Omental fat pad (tissue), 4 donors: ENCODE measurements around the gene SCGB1C1. TPM values are rescaled to one million over a fixed set of nuclear protein-coding genes. Genes with fewer than 3 reads are reported as not detected.

Experiments used
- ATAC-seq: fragments of 150-250 bp; one replicate; pipeline ENCODE4 v1.9.1; 2016; ENCODE audit warnings: mild to moderate bottlenecking, moderate library complexity; ENCODE audit not compliant: low FRiP score
- DNase-seq: peaks from one replicate; pipeline ENCODE4 v3.0.0-alpha.2; 2019; ENCODE audit warnings: low spot score
- total RNA-seq, 4 donors: library from RNA; depleted of rRNA; stranded (reverse); fragments of >200 nt; gene quantifications; one replicate each; pipeline ENCODE4 v1.1.0, GENCODE V29; 2016
- TF ChIP-seq, protein P1 (sequence below), 3 donors: fragments of 450-650 bp; IDR thresholded peaks; one replicate each; pipeline ENCODE4 v1.5.1; 2016 to 2017; ENCODE audit warnings: antibody characterized with exemption in 3 of 3, mild to moderate bottlenecking in 3 of 3, moderate library complexity in 2 of 3

SCGB1C1 gene
- total RNA-seq, 4 donors from 2014 or later: not detected

DNA sequence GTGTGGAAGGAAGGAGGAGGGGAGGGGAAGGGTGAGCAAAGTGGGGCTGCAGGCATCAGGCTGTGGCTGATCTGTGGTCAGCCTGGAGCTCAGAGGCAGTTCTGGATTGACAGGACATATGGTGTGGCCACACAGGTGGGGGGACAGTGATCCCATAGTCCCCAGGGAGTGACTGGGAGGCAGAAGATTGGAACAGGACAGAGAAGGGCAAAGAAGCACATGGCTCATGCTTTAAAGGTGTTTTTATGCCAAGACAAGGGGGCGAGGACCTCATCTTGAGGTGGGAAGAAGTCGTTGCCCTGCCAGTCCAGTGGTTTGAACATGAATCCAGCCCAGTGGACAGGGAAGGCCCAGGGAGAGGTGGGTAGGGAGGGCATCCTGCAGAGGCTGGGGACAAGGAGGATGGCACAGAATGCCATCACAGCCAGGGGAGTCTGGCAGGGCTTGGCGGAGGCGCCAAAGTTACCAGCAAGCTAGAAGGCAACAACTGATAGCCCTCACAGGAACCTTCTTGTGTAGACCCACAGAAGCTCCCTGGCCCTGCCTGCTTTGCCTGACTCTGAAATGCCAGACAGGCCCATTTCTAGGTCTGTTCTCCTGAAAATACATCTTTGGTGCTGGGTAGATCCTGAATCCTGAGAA, 11.2 kb downstream of the SCGB1C1 start:
- no peak for ATAC-seq
- DNase-seq: no peak

DNA sequence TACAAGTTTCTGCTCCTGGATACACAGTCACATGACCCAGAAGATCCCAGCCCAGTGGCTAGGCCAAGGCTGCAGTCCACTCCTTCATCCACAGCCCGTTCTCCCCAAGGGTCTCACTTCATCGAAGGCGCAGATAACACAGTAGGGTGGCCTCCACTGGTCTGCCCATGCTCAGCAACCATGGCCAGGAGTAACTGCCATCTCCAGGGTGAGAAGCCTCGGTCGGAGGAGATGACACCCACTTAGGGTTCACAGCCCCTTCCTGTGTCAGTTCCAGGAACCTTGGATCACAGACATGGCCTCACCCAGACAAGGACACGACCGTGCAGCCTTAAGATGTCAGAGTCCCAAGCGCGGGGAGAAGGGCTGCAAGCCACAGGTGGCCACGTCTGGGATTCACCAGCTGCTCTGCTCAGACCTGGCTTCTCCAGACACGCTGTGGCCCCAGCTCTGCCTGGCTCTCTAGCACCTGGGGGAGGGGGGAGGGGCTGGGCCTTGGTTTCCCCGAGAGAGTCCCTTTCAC, 11.8 kb downstream of the SCGB1C1 start:
- no peak for DNase-seq

More for the DNA sequence above, 11.2 kb downstream of the SCGB1C1 start:
- TF ChIP-seq, protein P1, sequence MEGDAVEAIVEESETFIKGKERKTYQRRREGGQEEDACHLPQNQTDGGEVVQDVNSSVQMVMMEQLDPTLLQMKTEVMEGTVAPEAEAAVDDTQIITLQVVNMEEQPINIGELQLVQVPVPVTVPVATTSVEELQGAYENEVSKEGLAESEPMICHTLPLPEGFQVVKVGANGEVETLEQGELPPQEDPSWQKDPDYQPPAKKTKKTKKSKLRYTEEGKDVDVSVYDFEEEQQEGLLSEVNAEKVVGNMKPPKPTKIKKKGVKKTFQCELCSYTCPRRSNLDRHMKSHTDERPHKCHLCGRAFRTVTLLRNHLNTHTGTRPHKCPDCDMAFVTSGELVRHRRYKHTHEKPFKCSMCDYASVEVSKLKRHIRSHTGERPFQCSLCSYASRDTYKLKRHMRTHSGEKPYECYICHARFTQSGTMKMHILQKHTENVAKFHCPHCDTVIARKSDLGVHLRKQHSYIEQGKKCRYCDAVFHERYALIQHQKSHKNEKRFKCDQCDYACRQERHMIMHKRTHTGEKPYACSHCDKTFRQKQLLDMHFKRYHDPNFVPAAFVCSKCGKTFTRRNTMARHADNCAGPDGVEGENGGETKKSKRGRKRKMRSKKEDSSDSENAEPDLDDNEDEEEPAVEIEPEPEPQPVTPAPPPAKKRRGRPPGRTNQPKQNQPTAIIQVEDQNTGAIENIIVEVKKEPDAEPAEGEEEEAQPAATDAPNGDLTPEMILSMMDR (IDR thresholded peaks at IDR 0.05): no peak

DNA sequence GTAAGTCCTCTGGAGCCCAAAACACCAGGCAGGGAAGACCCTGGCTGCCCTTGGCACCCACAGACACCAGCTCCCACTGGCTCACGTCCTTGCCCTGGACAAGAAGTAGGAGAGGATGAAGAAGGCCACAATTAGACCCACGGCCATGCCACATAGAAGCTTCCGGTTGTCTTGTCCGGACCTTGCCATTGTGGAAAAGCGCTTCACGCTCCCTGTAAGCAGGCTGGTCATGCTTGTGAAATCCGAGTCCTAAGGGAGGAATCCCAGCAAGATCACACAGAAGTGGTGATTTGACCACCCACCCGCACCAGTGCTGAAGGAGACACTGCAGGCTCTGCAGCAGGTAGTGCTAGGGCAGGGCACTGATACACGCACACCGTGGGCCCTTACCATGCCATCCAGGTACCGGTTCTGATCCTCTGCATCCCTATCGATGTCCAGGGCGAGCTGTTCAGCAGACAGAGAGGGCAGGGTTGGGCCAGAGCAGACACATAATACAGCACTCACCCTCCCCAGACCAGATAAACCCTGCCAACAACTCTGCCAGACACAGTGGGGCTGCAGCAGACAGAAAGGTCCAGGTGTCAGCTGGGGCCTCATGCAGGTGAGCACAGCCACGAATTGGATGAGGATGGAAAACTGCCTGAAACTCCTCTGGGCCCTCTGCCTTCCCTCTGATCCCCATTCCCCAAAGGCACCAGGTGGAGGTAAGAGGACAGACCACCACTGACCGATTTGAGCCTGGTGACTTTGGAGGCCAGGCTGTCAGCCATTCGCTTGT, 12.5 kb downstream of the SCGB1C1 start:
- TF ChIP-seq, protein P1 (IDR thresholded peaks at IDR 0.05): no peak
- no peak for ATAC-seq
- DNase-seq: no peak

More for the DNA sequence above, 11.8 kb downstream of the SCGB1C1 start:
- TF ChIP-seq, protein P1 (IDR thresholded peaks at IDR 0.05): no peak
- no peak for ATAC-seq

DNA sequence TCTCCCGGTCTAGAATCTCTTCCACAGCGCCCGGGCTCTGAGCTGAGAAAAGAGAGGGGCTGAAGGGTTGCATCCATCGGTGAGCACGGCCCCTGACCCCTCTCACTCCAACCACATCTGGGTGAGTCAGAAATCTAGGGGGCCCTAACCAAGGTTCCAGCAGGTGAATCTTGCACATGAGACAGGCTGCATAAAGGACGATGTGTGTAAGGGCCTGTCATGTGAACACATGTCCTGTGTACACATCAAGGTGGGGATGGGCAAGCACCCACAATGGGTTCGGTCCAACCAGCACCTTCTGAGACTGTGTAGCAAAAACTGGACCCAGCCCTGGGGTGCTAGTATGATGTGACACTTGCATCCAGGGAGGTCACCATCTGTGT, 13.1 kb downstream of the SCGB1C1 start:
- TF ChIP-seq, protein P1 (IDR thresholded peaks at IDR 0.05): no peak
- DNase-seq (no peak), ATAC-seq (no peak)

DNA sequence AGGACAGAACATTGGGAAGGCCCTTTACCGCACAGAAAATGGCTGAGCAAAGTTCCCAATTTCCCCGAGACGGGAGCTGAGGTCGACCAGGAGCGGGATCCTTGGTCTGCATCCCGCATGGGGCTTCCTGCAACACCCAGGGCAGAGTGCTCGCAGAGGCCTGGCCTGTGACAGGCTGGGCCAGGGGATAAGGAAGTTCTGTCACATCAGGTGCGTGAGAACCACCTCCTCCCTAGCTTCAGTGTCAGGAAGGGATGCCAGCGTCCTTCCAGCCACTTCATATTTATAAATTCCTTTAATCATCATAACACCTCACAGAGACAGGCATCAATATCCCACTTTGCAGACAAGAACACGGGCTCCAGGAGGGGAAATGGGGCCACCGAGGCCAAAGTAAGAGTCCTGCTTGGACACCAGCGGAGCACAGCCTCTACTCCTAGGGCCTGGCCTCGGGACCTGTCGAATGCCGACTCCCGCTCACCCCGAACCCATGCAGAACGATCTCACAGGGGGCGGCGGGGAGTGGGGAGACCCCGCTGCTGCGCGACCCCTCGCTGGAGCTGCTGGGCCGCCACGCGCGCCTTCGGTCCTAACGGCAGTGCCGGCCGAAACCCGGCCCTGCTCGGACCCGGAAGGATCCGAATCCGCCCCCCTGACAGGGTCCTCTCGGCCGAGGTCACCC, 13.8 kb downstream of the SCGB1C1 start:
- no peak for ATAC-seq
- DNase-seq: no peak
- TF ChIP-seq, protein P1 (IDR thresholded peaks at IDR 0.05): no peak

DNA sequence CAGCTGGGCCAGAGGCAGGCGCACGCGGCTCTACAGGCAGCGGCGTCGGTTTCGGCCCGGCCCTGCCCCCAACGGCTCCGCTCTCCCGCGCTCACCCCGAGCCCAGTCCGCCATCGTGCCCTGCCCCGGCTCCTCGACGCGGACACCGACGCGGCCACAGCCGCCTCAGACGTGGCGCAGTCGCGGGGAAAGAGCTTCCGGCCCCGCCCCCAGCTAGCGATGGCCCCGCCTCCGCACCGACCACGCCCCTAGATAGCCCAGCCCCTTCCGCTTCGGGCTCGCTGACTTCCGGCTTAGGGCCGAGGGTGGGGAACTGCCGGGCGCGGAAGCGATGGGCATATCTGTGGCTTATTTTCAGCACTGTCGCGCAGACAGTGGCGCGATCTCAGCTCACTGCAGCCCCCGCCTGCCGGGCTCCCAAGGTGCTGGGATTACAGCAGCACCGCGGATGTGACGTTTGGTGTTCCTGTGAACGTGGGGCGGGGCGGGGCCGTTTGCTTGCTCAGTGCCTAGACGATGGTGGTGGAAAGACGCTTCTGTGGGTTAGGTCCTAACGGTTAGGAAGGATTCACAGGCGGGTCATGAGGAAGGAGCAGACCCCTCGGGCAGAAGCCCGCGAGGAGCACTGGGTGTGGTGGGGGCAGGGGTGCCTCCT, 14.5 kb downstream of the SCGB1C1 start, which contains the start of the genes BET1L and RIC8A:
BET1L (minus strand) TSS at position 192 of the 655 bp plus-strand sequence; CDS start at position 114, 78 bp downstream.
RIC8A (plus strand) TSS at position 501 of the 655 bp plus-strand sequence. CDS start 1,147 bp downstream, outside the sequence.
- DNase-seq (peak; percentile 81), ATAC-seq (peak; percentile 91)
- TF ChIP-seq, protein P1 (IDR thresholded peaks at IDR 0.05): no peak
